T47D (cell line): ENCODE results near the gene MATN4.

Experiments
- DNase-seq, 2 experiments: peaks; one replicate each; pipeline versions ENCODE4 v3.0.0 to v3.0.0-alpha.2; 2011 to 2012; ENCODE audit warnings: low read depth in 1 of 2, low spot score in 1 of 2
- JUND ChIP-seq: IDR thresholded peaks from 2 replicates; pipeline ENCODE4 v1.6.1; 2012; ENCODE audit warnings: low read depth
- in situ Hi-C: cut with HindIII; loops from 2 replicates; pipeline ENCODE4 v1.10.0; 2016; ENCODE audit warnings: low sequenced_read_pairs, low pct_unique_long_range_greater_than_20kb

MATN4 gene

DNA sequence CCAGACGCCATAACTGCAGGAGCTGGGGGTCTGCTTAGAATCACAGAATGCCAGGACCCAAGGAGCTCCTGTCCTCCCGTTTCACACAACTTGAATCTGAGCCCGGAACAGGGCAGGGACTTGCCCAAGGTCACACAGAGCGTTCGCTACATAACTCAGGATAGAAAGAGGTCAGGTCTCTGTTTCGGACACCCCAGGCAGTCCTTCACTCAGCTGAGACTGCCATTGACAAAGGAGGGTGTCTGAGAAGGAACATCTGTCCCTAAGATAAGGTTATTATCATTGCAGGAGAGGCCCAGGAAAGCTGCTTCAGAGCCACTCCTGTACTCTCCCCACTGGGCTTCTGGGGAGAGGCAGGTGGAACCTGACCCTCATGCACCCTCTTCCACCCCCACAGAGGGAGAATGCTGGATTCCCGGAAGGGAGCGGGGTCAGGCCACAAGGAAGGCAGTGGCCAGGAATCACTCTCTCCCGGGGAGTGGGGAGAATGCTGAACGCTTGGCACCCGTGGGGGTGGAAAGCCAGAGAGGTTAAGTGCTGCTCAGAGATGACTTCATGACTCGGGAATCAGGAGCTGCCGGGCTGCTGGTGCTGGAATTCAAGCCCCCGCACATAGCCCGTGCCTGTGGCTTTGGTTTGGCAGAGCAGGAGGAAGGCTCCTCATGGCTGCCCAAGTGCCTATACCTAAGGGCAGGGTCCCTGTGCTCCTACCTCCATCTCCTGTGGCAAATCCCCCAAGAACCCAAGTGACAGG is 29.4 kb upstream of the MATN4 start:
- DNase-seq: peak in 1 of 2 experiments; percentile 74
- in situ Hi-C loops: no loop called here
- no peak for TF ChIP-seq JUND

DNA sequence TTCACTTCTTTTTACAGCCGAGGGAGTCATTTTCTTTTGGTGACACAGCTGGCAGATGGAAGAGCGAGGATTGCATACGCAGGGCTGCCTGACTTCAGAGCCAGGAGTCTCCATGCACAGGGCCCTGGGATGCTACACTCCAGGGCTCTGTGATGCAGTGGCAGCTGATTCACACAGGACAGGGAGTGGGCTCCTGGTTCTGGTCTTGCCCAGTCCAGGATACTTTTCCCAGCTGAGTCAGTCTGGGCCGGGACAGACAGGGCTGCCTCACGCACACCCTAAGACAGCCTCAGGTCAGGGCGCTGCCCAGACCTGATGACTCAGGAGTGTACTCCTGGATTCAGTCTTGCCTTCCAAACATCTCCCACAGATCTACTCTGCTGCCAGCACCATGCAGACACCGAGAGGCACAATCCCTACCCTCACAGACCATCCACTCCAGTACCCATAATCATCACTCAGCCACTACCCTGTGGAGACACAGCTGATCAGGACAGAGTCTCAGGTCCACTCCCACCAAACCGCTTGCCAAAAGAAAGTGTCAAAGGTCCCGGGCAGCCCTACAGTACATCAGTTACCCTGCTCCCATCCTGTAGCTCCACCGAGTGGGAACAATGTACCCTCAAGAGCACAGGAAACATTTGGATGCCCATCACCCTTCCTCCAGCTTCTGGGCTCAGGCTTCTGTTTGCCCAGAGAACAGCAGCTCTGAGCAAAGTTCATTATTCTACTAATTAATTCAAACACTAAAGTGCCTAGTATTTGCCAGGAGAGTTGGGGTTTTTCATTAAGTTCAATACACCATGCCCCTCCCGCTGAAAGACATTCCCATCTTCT is 28.6 kb upstream of the MATN4 start:
- no peak for TF ChIP-seq JUND
- no peak for DNase-seq
- in situ Hi-C loops: no loop called here

DNA sequence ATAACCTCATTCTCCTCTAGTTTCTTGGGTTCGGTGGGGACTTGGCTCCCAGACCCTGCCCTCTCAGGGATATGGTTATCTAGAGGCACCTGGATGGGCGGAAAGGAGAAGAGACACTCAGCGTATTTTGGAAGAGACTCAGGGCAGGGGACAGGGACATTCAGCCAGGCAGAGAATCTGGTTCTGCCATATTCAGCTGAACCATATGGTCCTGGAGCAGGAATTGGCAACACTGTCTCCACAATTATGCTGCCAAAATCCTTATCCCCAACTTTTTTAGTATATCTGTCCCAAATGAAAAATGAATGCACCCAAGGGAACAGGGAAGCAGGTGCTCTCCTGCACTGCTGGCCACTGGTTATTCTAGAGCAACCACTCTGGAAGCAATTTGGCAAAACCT is 22.4 kb upstream of the MATN4 start:
- in situ Hi-C loops: no loop called here

DNA sequence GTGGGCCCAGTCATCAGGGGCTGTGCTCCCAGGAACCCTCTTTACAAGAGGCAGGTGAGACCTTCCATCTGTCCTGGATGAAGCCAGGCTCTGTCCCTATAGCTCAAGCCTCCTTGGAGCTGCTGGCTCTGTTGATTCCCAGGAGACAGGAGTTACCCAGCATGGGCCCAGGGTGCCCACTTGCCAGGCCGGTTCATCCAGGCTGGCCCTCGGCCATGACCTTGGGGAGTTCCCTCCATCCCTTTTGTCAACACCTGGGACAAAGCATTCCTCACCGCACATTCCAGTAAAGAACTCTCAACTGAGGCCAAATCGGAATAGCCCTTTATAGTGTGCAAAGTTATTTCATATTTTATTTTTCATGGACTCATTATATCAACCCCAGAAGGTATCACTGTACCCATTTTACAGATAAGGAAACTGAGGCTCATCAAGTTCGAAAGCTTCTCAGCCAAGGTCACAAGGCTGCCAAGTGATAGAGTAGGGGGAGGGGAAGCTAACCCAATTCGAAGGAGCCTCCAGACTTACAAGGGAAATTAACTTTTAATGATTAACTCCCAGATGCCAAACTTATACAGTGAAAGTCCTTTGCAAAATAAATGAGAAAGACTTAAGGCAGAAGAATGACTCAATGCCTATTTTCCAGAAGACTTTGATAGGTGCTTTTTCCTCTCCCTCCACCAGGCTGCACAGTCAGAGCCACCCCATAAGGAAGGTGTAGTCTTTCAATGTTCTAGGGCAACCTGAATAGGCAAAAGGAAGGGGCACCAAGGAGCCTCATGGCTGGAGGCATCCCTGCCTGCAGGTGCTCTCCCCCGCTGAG is 21.6 kb upstream of the MATN4 start:
- TF ChIP-seq JUND: no peak
- in situ Hi-C loops: no loop called here
- peak; percentile 50 to 93 for DNase-seq

More for the DNA sequence above, 22.4 kb upstream of the MATN4 start:
- DNase-seq: no peak
- no peak for TF ChIP-seq JUND

DNA sequence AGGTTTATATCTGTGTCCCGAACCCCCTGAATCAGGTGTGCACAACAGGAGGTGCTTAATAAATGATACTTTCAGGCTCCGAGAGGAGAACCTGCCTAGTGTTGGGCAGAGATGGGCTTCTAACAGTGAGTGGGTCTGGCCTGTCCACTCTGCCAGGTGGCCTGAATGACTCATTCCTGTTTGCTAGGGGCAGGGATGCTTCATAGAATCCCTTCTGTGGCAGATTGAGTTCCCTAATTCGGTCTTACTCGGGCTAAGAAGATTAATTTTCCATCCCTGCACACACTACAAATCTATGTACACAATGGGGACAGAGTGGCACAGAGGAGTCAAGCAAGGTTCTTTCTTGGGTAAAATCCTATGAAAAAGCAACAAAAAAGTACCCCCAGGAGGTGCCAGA is 20.4 kb upstream of the MATN4 start:
- no peak for DNase-seq
- no peak for TF ChIP-seq JUND
- in situ Hi-C loops: no loop called here

DNA sequence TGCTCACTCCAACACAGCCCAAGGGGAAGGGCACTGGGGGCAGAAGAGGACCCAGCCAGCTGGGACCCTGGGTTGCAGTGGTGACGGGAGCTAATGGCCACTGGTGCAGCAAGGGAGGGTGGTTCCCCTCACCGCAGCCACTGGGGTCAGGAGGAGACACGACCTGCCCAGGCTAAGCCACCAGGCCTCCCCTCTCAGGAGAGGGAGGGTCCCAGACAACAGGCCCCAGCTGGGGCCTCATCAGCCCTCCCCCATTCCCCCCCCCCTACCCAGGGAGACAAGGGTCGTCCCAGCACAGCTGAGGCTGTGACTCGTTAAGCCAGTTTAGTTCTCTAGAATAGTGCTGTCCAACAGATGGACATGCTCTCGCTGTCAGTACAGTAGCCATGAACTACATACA is 17.3 kb upstream of the MATN4 start:
- DNase-seq: no peak
- in situ Hi-C loops: no loop called here
- TF ChIP-seq JUND: no peak

DNA sequence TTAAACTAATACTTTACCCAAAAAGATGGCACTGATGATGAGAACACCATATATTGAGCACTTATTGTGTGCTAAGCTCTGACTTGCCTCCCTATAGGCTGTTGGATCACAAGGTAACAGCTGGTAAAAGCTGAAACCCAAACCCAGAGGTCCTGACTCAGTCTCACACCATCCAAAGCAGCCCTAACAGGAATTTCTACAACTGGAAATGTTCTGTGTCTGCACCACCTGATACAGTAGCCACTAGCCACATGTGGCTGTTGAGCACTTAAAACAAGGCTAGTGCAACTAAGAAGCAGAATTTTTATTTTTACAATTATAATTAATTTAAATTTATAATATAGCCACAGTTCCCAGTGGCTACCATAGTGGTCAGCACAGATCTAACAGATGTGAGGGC is 15.6 kb upstream of the MATN4 start:
- in situ Hi-C loops: no loop called here
- TF ChIP-seq JUND: no peak
- DNase-seq: peak in 1 of 2 experiments; percentile 66

DNA sequence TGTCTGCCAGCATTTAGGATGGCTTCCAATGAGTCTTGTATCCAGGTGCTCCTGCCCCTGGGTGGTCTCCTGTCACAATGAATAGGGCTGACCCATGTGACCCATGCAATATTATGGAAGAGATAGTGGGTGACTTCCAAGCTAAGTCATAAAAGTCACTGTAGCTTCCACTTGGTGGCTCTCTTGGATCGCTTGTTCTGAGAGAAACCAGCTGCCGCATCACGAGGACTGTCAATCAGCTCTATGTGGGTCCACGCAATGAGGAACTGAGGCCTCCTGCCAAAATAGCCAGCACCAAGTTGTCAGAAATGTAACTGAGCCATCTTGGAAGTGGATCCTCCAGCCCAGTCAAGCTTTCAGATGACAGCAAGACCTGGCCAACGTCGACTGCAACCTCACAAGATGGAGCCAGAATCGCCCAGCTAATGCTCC is 14.9 kb upstream of the MATN4 start:
- peak; percentile 85 to 93 for DNase-seq
- in situ Hi-C loops: no loop called here
- TF ChIP-seq JUND: no peak

DNA sequence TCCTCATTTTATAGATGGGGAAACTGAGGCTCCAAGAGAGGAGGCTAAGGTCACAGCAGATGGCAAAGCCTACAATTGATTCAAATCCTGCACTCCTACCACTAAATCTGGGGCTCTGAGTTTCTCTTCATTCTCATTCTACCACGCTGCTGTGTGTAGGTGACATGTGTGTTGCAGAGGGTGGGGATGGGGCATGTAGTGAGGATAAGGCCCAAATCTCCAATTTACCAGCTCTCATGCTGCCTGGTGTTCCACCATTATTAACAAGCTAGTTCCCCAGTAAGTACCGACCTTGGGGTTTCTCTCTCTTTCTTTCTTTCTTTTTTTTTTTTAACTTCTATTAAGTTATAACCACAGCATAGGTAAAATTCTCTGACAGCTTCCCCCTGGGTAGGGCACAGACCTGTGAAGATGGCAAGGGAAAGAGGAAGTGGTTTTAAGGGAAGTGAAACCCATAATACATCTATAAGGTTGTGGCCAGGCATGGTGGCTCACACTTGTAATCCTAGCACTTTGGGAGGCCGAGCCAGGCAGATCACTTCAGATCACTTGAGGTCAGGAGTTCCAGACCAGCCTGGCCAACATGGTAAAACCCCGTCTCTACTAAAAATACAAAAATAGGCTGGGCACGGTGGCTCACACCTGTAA is 13.0 kb upstream of the MATN4 start:
- in situ Hi-C loops: no loop called here
- DNase-seq: no peak
- TF ChIP-seq JUND: no peak

DNA sequence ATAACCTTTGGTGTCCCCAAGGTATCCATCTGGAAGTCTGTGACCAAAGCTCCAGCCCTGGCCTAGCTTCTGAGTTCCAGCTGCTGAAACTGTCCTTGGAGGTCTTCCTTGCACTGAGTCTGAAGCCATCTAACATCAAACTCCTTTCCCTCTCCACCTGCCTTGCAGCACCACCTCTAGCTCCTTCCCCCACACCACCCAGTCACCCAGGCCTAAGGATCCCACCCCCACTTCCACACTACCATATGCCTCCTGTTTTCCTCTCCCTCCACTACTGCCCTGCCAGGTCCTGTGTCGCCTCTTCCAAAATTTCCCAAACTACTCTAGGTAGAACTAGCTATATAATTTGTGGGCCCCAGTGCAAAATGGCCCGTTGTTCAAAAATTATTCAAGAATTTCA is 10.8 kb upstream of the MATN4 start:
- no peak for TF ChIP-seq JUND
- DNase-seq: no peak
- in situ Hi-C loops: no loop called here

DNA sequence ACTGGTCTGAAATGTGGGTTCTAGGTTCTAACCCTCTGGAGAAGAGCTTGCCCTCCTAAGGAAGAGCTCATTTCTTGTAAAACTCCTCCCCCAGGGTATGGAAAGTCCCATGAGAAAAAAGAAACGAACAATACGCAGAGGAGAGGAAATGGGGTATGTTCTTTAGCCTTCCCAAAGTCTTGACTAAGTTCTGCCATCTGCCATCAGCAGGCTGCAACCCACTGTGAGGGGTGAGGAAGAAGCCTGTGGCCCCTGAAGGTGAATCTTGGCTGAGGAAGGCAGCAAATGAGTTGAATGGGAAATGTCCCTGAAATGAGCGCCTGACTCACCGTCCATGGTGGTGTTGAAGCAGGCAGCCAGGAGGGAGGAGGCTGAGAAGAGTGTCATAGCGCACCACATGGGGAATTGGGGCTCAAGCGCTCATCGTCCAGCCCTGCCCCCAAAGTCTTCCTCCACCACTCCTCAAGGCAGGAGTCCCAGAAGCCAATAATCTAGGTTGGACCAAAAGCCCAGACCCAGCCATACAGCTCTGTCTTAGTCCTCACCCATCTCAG is 10.4 kb upstream of the MATN4 start:
- in situ Hi-C loops: no loop called here
- TF ChIP-seq JUND: no peak
- no peak for DNase-seq

DNA sequence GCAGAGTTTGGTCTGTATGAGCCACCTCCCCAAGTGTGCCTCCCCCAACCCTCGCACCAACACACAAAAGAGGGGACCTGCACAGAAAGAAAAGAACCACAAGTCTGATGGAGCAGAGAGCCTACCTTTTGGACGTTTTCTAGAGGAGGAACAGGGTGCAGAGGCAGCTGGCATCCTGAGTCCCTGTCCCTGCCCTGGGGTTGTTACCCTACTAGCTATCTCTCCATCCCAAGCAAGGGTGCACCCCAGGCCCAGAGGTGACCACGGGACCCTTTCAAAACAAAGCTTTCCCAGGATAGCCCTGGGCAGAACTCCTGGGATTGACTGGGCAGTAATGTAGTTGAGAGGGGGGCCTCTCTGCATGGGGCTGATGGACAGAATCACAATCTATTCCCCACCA is 9.7 kb upstream of the MATN4 start:
- no peak for DNase-seq
- no peak for TF ChIP-seq JUND
- in situ Hi-C loops: no loop called here
